ENCODE data around the gene LUC7L.

GRCh38 chr16:200388-200787 lies 28.9 kb downstream of the LUC7L start:
- TF ChIP-seq, protein P1, sequence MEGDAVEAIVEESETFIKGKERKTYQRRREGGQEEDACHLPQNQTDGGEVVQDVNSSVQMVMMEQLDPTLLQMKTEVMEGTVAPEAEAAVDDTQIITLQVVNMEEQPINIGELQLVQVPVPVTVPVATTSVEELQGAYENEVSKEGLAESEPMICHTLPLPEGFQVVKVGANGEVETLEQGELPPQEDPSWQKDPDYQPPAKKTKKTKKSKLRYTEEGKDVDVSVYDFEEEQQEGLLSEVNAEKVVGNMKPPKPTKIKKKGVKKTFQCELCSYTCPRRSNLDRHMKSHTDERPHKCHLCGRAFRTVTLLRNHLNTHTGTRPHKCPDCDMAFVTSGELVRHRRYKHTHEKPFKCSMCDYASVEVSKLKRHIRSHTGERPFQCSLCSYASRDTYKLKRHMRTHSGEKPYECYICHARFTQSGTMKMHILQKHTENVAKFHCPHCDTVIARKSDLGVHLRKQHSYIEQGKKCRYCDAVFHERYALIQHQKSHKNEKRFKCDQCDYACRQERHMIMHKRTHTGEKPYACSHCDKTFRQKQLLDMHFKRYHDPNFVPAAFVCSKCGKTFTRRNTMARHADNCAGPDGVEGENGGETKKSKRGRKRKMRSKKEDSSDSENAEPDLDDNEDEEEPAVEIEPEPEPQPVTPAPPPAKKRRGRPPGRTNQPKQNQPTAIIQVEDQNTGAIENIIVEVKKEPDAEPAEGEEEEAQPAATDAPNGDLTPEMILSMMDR (IDR thresholded peaks at IDR 0.05) = no peak
- TF ChIP-seq POLR2A (IDR thresholded peaks at IDR 0.05) = no peak
- TF ChIP-seq POLR2AphosphoS5 (IDR thresholded peaks at IDR 0.05) = no peak
